HepG2 (cell line): Measurements from ENCODE around the gene ABCD1. TPM values are rescaled to one million over a fixed set of nuclear protein-coding genes. Genes with fewer than 3 reads are reported as not detected.

ENCODE experiments used
- ATAC-seq: fragments of 200-7000 bp; cut with Tn5 transposase; 3 replicates; pipeline ENCODE4 v1.9.1; 2020; ENCODE audit warnings: mild to moderate bottlenecking, moderate library complexity
- BruUV-seq: library from RNA; stranded (reverse); fragments of 400-500 nt; replicated peaks from 2 replicates; lab custom pipeline; 2021; lab: Mats Ljungman, UMichigan
- CTCF ChIA-PET: fragments of 300-600 bp; formaldehyde crosslinking; extraction: SDS; loops from one replicate; lab custom pipeline; 2021; ENCODE audit warnings: low total read pairs, inconsistent platforms, low intra/inter-chr PET ratio; lab: Yijun Ruan, JAX
- POLR2A ChIA-PET: fragments of 350-600 bp; sonication (Branson Sonifier 250); formaldehyde crosslinking; loops from one replicate; lab custom pipeline; 2020; ENCODE audit warnings: antibody characterized with exemption, inconsistent platforms; lab: Yijun Ruan, JAX
- DNase-seq: peaks from one replicate; pipeline ENCODE4 v3.0.0-alpha.2; 2015; ENCODE audit warnings: low spot score
- FAIRE-seq: peaks from 3 replicates; lab custom pipeline; 2011; peaks lifted over from hg19 to GRCh38; lab: Jason Lieb, UNC
- H2AFZ ChIP-seq: one replicate; pipeline ENCODE4 v1.6.1; 2011; ENCODE audit warnings: low read length, inconsistent platforms
- H3K27ac ChIP-seq: fragments of 300-600 bp; 3 replicates; pipeline ENCODE4 v1.8.0; 2011; ENCODE audit warnings: mixed run types, mild to moderate bottlenecking, mixed read lengths, low read length, inconsistent platforms; ENCODE audit not compliant: insufficient read depth; ENCODE audit errors: extremely low read length
- H3K27me3 ChIP-seq, 2 experiments: fragments of 200-600 bp in 1 of 2; 2 replicates in 1 of 2; 3 replicates in 1 of 2; pipeline versions ENCODE4 v1.6.0 to v1.8.0; 2011; ENCODE audit warnings: low read length in 2 of 2, mild to moderate bottlenecking in 2 of 2, moderate library complexity in 2 of 2, inconsistent platforms in 1 of 2; ENCODE audit not compliant: insufficient read depth in 2 of 2, control insufficient read depth in 1 of 2
- H3K36me3 ChIP-seq, 2 experiments: fragments of 200-600 bp in 1 of 2; replicated peaks in 1 of 2; 2 replicates in 1 of 2; 3 replicates in 1 of 2; pipeline versions ENCODE4 v1.5.1 to v1.8.0; 2011; ENCODE audit warnings: low read length in 2 of 2, inconsistent platforms in 1 of 2; ENCODE audit not compliant: insufficient read depth in 2 of 2, control insufficient read depth in 1 of 2
- H3K4me1 ChIP-seq: 2 replicates; pipeline ENCODE4 v1.5.1; 2012; ENCODE audit warnings: low read length, inconsistent platforms; ENCODE audit not compliant: insufficient read depth
- H3K4me2 ChIP-seq: 2 replicates; pipeline ENCODE4 v1.6.0; 2011; ENCODE audit warnings: low read depth, low read length, inconsistent platforms
- H3K4me3 ChIP-seq, 3 experiments: fragments of 200-600 bp in 1 of 3; sonication (generic), shearing (Covaris generic) in 1 of 3; replicated peaks in 1 of 3; 2 replicates each; pipeline ENCODE4 v1.5.1; 2011 to 2016; ENCODE audit warnings: low read length in 3 of 3, inconsistent platforms in 2 of 3, low read depth in 2 of 3, mild to moderate bottlenecking in 2 of 3, control low read depth in 1 of 3, mixed read lengths in 1 of 3; ENCODE audit not compliant: insufficient read depth in 1 of 3
- H3K79me2 ChIP-seq: one replicate; pipeline ENCODE4 v1.6.1; 2011; ENCODE audit warnings: low read length, inconsistent platforms; ENCODE audit not compliant: insufficient read depth
- H3K9ac ChIP-seq: 2 replicates; pipeline ENCODE4 v1.6.0; 2011; ENCODE audit warnings: mild to moderate bottlenecking, low read depth, low read length, inconsistent platforms; ENCODE audit not compliant: insufficient read depth
- H3K9me3 ChIP-seq: 2 replicates; pipeline ENCODE4 v1.5.1; 2012; ENCODE audit warnings: mild to moderate bottlenecking, low read length
- H4K20me1 ChIP-seq: 2 replicates; pipeline ENCODE4 v1.6.0; 2011; ENCODE audit warnings: inconsistent platforms, mild to moderate bottlenecking, low read length, moderate library complexity; ENCODE audit not compliant: insufficient read depth
- KDM6A ChIP-seq: IDR thresholded peaks from 2 replicates; pipeline ENCODE4 v1.6.1; 2016; ENCODE audit warnings: low read depth
- MTA1 ChIP-seq: sonication (generic); formaldehyde crosslinking; IDR thresholded peaks from 2 replicates; pipeline ENCODE4 v1.4.0; 2020; ENCODE audit warnings: missing genetic modification reagents, mild to moderate bottlenecking, borderline replicate concordance
- RXRB ChIP-seq: IDR thresholded peaks from 2 replicates; pipeline ENCODE4 v1.6.1; 2016; ENCODE audit warnings: borderline replicate concordance, missing genetic modification reagents, missing compliant biosample characterization
- STAT5B ChIP-seq: sonication (generic); formaldehyde crosslinking; IDR thresholded peaks from 2 replicates; pipeline ENCODE4 v1.4.0; 2020; ENCODE audit warnings: missing genetic modification reagents
- TEAD3 ChIP-seq: optimal IDR thresholded peaks from 2 replicates; pipeline ENCODE3; 2016; ENCODE audit warnings: borderline replicate concordance
- TOE1 ChIP-seq: sonication (generic); formaldehyde crosslinking; IDR thresholded peaks from 2 replicates; pipeline ENCODE4 v1.4.0; 2020; ENCODE audit warnings: mild to moderate bottlenecking, missing genetic modification reagents
- ZNF205 ChIP-seq: IDR thresholded peaks from 2 replicates; pipeline ENCODE4 v1.6.1; 2018; ENCODE audit warnings: missing biosample characterization, missing genetic modification reagents
- ZNF589 ChIP-seq: sonication (generic); formaldehyde crosslinking; conservative IDR thresholded peaks from 2 replicates; pipeline ENCODE4 v1.8.0; 2022; ENCODE audit warnings: mild to moderate bottlenecking, moderate library complexity, missing genetic modification reagents
- WGBS: methylation state at CpG from one replicate; pipeline ENCODE4 v1.1.6; 2017; ENCODE audit warnings: low lambda C conversion rate; 5-methylcytosine and 5-hydroxymethylcytosine counted together
- in situ Hi-C: cut with HindIII; loops from 2 replicates; pipeline ENCODE4 v1.10.0; 2017; ENCODE audit warnings: low pct_unique_long_range_greater_than_20kb; ENCODE audit not compliant: extremely low pct_ligation_motif_present
- intact Hi-C: fragments of 100-400 bp; cut with micrococcal nuclease; formaldehyde crosslinking; loops from one replicate; pipeline ENCODE4 v1.10.0; 2022; ENCODE audit not compliant: unreplicated experiment
- polyA plus RNA-seq, 8 experiments: library from polyadenylated mRNA; depleted of rRNA in 3 of 8; stranded (reverse) in 7 of 8; unstranded in 1 of 8; fragments of >200 nt; fragmentation: Illumina TruSeq in 4 of 8; extraction: Trizol in 4 of 8; gene quantifications; 2 replicates each; pipeline versions ENCODE4 v1.2.1 to v1.2.3, GENCODE V29; 2011 to 2016; ENCODE audit warnings: low read depth in 4 of 8, missing spikeins in 1 of 8, mixed read lengths in 1 of 8; ENCODE audit not compliant: insufficient read depth in 1 of 8
- total RNA-seq, 5 experiments: library from RNA; depleted of rRNA; stranded (reverse); fragments of >200 nt; fragmentation: Illumina TruSeq; extraction: Trizol; gene quantifications; 2 replicates each; pipeline ENCODE4 v1.2.3, GENCODE V29; 2016; ENCODE audit warnings: low read depth in 1 of 5
- TF ChIP-seq, protein P1 (sequence below): sonication (generic); formaldehyde crosslinking; IDR thresholded peaks from 2 replicates; pipeline ENCODE4 v1.4.0; 2020; ENCODE audit warnings: mild to moderate bottlenecking, low read depth, missing genetic modification reagents
- TF ChIP-seq, protein P2 (sequence below): sonication (generic); formaldehyde crosslinking; conservative IDR thresholded peaks from 2 replicates; pipeline ENCODE4 v1.4.0; 2020; ENCODE audit warnings: missing genetic modification reagents
- TF ChIP-seq, protein P3 (sequence below): fragments of 450-650 bp; IDR thresholded peaks from 2 replicates; pipeline ENCODE4 v1.6.1; 2017; ENCODE audit warnings: mild to moderate bottlenecking
- TF ChIP-seq, protein P4 (sequence below): sonication (generic); formaldehyde crosslinking; IDR thresholded peaks from 2 replicates; pipeline ENCODE4 v1.4.0; 2020; ENCODE audit warnings: missing genetic modification reagents
- TF ChIP-seq, protein P5 (sequence below): sonication (generic); formaldehyde crosslinking; IDR thresholded peaks from 2 replicates; pipeline ENCODE4 v1.9.0; 2021; ENCODE audit warnings: missing genetic modification reagents, borderline replicate concordance

ABCD1 gene
- total and polyA plus RNA-seq, 2 of the 13 experiments (the other 11 are each of a cell fraction or from before 2014, with no cell fraction given) = 11.4 to 15.9 TPM

DNA sequence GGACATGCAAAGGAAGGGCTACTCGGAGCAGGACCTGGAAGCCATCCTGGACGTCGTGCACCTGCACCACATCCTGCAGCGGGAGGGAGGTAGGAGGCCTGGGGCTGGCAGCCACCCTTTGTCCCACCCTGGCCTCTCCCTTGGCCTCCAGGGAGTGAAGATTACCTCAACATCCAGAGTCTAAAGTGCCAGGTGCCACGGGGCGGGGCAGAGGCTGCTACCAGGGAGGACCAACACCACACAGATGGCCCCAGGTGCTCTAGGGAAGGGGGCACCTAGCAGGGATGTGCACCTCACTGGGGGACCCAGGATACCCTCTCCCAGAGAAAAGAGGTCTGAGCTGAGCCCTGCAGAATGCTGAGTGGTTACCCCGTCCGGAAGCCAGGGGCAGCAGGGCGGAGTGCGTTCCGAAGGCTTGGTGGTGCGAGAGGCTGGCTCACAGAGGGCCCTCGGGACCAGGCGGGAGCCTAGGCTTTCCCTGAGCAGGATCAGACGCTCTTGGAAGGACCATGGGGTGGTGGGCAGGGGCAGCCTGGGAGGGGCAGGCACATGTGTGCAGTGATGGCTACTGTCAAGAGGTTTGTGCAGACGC is 16.1 kb downstream of the ABCD1 start (continued):
- no peak for TF ChIP-seq MTA1 (CRISPR knock-in tag)
- no peak for TF ChIP-seq STAT5B (CRISPR knock-in tag)

DNA sequence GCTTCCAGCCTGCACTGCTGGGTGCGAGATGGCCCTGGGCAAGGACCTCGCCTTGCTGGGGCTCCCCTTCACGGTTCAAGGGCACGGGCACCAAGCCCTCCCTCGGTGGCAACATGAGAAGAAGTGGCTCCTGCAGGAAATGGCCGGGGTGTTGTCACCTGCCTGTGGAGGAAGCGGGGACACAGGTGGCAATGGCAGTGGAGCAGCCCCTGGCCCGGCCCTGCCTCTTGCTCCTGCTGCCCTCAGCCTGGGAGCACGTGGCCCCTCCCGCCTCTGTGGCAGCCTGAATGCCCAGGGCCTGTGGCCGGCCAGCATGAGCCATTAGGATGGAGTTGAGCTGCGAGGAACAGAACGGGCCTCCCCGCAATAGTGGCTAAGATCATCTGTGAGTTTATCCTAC is 16.8 kb downstream of the ABCD1 start:
- H3K4me2 ChIP-seq = no peak overlapping the region
- H3K27ac ChIP-seq = no peak overlapping the region
- BruUV-seq = no TSS peak
- no CpG with 5 or more reads among the region's 14 CpGs for WGBS
- H3K27me3 ChIP-seq = no peaks in the 10 kb centered on the region
- no peaks in the 10 kb centered on the region for H3K79me2 ChIP-seq
- no peak for TF ChIP-seq ZNF205 (CRISPR knock-in tag)
- TF ChIP-seq TOE1 = no peak
- TF ChIP-seq, protein P1, sequence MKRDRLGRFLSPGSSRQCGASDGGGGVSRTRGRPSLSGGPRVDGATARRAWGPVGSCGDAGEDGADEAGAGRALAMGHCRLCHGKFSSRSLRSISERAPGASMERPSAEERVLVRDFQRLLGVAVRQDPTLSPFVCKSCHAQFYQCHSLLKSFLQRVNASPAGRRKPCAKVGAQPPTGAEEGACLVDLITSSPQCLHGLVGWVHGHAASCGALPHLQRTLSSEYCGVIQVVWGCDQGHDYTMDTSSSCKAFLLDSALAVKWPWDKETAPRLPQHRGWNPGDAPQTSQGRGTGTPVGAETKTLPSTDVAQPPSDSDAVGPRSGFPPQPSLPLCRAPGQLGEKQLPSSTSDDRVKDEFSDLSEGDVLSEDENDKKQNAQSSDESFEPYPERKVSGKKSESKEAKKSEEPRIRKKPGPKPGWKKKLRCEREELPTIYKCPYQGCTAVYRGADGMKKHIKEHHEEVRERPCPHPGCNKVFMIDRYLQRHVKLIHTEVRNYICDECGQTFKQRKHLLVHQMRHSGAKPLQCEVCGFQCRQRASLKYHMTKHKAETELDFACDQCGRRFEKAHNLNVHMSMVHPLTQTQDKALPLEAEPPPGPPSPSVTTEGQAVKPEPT (CRISPR knock-in tag) = no peak
- no peak for TF ChIP-seq KDM6A (CRISPR knock-in tag)
- TF ChIP-seq TEAD3 (CRISPR knock-in tag) = no peak
- no peak for TF ChIP-seq RXRB
- no peak for TF ChIP-seq ZNF589 (CRISPR knock-in tag)
- TF ChIP-seq, protein P2, sequence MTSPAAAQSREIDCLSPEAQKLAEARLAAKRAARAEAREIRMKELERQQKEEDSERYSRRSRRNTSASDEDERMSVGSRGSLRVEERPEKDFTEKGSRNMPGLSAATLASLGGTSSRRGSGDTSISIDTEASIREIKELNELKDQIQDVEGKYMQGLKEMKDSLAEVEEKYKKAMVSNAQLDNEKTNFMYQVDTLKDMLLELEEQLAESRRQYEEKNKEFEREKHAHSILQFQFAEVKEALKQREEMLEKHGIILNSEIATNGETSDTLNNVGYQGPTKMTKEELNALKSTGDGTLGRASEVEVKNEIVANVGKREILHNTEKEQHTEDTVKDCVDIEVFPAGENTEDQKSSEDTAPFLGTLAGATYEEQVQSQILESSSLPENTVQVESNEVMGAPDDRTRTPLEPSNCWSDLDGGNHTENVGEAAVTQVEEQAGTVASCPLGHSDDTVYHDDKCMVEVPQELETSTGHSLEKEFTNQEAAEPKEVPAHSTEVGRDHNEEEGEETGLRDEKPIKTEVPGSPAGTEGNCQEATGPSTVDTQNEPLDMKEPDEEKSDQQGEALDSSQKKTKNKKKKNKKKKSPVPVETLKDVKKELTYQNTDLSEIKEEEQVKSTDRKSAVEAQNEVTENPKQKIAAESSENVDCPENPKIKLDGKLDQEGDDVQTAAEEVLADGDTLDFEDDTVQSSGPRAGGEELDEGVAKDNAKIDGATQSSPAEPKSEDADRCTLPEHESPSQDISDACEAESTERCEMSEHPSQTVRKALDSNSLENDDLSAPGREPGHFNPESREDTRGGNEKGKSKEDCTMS (CRISPR knock-in tag) = no peak
- TF ChIP-seq, protein P3, sequence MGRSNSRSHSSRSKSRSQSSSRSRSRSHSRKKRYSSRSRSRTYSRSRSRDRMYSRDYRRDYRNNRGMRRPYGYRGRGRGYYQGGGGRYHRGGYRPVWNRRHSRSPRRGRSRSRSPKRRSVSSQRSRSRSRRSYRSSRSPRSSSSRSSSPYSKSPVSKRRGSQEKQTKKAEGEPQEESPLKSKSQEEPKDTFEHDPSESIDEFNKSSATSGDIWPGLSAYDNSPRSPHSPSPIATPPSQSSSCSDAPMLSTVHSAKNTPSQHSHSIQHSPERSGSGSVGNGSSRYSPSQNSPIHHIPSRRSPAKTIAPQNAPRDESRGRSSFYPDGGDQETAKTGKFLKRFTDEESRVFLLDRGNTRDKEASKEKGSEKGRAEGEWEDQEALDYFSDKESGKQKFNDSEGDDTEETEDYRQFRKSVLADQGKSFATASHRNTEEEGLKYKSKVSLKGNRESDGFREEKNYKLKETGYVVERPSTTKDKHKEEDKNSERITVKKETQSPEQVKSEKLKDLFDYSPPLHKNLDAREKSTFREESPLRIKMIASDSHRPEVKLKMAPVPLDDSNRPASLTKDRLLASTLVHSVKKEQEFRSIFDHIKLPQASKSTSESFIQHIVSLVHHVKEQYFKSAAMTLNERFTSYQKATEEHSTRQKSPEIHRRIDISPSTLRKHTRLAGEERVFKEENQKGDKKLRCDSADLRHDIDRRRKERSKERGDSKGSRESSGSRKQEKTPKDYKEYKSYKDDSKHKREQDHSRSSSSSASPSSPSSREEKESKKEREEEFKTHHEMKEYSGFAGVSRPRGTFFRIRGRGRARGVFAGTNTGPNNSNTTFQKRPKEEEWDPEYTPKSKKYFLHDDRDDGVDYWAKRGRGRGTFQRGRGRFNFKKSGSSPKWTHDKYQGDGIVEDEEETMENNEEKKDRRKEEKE = no peak
- TF ChIP-seq, protein P4, sequence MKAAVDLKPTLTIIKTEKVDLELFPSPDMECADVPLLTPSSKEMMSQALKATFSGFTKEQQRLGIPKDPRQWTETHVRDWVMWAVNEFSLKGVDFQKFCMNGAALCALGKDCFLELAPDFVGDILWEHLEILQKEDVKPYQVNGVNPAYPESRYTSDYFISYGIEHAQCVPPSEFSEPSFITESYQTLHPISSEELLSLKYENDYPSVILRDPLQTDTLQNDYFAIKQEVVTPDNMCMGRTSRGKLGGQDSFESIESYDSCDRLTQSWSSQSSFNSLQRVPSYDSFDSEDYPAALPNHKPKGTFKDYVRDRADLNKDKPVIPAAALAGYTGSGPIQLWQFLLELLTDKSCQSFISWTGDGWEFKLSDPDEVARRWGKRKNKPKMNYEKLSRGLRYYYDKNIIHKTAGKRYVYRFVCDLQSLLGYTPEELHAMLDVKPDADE = no peak
- TF ChIP-seq, protein P5, sequence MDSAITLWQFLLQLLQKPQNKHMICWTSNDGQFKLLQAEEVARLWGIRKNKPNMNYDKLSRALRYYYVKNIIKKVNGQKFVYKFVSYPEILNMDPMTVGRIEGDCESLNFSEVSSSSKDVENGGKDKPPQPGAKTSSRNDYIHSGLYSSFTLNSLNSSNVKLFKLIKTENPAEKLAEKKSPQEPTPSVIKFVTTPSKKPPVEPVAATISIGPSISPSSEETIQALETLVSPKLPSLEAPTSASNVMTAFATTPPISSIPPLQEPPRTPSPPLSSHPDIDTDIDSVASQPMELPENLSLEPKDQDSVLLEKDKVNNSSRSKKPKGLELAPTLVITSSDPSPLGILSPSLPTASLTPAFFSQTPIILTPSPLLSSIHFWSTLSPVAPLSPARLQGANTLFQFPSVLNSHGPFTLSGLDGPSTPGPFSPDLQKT (CRISPR knock-in tag) = no peak
- no peaks in the 10 kb centered on the region for H3K4me1 ChIP-seq
- H2AFZ ChIP-seq = no peak overlapping the region
- H3K9me3 ChIP-seq = no peaks in the 10 kb centered on the region
- intact Hi-C loops (no loop called here), in situ Hi-C loops (no loop called here)
- FAIRE-seq (no peak), DNase-seq (no peak), ATAC-seq (no peak)
- POLR2A ChIA-PET = no interaction called here
- CTCF ChIA-PET = no interaction called here
- H3K36me3 ChIP-seq = 0 out of 5 replicates have a peak, but pooled peaks cover 0 to 3% of the 10 kb centered on the region in 2 experiments
- no peaks in the 10 kb centered on the region for H4K20me1 ChIP-seq
- H3K9ac ChIP-seq = no peak overlapping the region
- no peak overlapping the region for H3K4me3 ChIP-seq
